ENCODE results near the gene RELA. TPM values are rescaled to one million over a fixed set of nuclear protein-coding genes. Genes with fewer than 3 reads are reported as not detected.

The RELA gene
- total RNA-seq, 1 donor from 2014 or later = 68.9 TPM

- Mint-ChIP-seq H3K36me3 (ENCODE audit: low read depth, unreplicated experiment) (peaks cover 11% of the 10 kb centered on the region), H3K27ac (ENCODE audit: unreplicated experiment) (no peak overlapping the region), H3K4me1 (ENCODE audit: low read depth, unreplicated experiment) (peaks cover 8% of the 10 kb centered on the region), H3K9me3 (ENCODE audit: unreplicated experiment) (no peaks in the 10 kb centered on the region), H3K4me3 (ENCODE audit: unreplicated experiment) (no peak overlapping the region), H3K27me3 (ENCODE audit: low read depth, unreplicated experiment) (no peaks in the 10 kb centered on the region)
- H3K9me3 ChIP-seq (ENCODE audit: insufficient read depth, low read depth, low read length) = no peaks in the 10 kb centered on the region
- peaks cover 23% of the 10 kb centered on the region for H3K36me3 ChIP-seq (ENCODE audit: insufficient read depth, low read length)
- FAIRE-seq (no peak), DNase-seq (ENCODE audit: low read depth) (no peak)
- TF ChIP-seq EZH2 (IDR thresholded peaks at IDR 0.05; ENCODE audit: insufficient read depth, low read length) = no peak
- TF ChIP-seq CTCF (IDR thresholded peaks at IDR 0.05; ENCODE audit: insufficient read depth, low read depth, low read length) = no peak
- peaks cover 8% of the 10 kb centered on the region for H3K4me1 ChIP-seq (ENCODE audit: insufficient read depth, low read length)
- no peak overlapping the region for H3K4me3 ChIP-seq (ENCODE audit: insufficient read depth, low read depth, low read length)
- peaks cover 65% of the 10 kb centered on the region for H3K79me2 ChIP-seq (ENCODE audit: insufficient read depth, low read length)
- H3K4me2 ChIP-seq (ENCODE audit: low read length) = no peak overlapping the region
- no peak overlapping the region for H3K9ac ChIP-seq (ENCODE audit: low read length)
- no peak overlapping the region for H3K27ac ChIP-seq (ENCODE audit: low read depth, low read length)
- H2AFZ ChIP-seq (ENCODE audit: low read depth, low read length) = no peak overlapping the region
- H4K20me1 ChIP-seq (ENCODE audit: insufficient read depth, low read length) = peaks cover 44% of the 10 kb centered on the region
- no peaks in the 10 kb centered on the region for H3K27me3 ChIP-seq (ENCODE audit: insufficient read depth, low read length)
Measured at GRCh38 chr11:65618763-65619162, 44.0 kb downstream of the RELA start.

GRCh38 chr11:65617990-65618751 lies 44.5 kb downstream of the RELA start:
- no peak overlapping the region for H3K4me3 ChIP-seq (ENCODE audit: insufficient read depth, low read depth, low read length)
- H3K9me3 ChIP-seq (ENCODE audit: insufficient read depth, low read depth, low read length) = no peaks in the 10 kb centered on the region
- DNase-seq (ENCODE audit: low read depth) (no peak), FAIRE-seq (no peak)
- Mint-ChIP-seq H3K27me3 (ENCODE audit: low read depth, unreplicated experiment) (no peaks in the 10 kb centered on the region), H3K36me3 (ENCODE audit: low read depth, unreplicated experiment) (peaks cover 11% of the 10 kb centered on the region), H3K4me3 (ENCODE audit: unreplicated experiment) (no peak overlapping the region), H3K9me3 (ENCODE audit: unreplicated experiment) (no peaks in the 10 kb centered on the region), H3K4me1 (ENCODE audit: low read depth, unreplicated experiment) (peaks cover 9% of the 10 kb centered on the region), H3K27ac (ENCODE audit: unreplicated experiment) (no peak overlapping the region)
- no peak for TF ChIP-seq EZH2 (IDR thresholded peaks at IDR 0.05; ENCODE audit: insufficient read depth, low read length)
- TF ChIP-seq CTCF (IDR thresholded peaks at IDR 0.05; ENCODE audit: insufficient read depth, low read depth, low read length) = no peak
- H3K27me3 ChIP-seq (ENCODE audit: insufficient read depth, low read length) = no peaks in the 10 kb centered on the region
- no peak overlapping the region for H3K27ac ChIP-seq (ENCODE audit: low read depth, low read length)
- peaks cover 22% of the 10 kb centered on the region for H3K36me3 ChIP-seq (ENCODE audit: insufficient read depth, low read length)
- H3K79me2 ChIP-seq (ENCODE audit: insufficient read depth, low read length) = peaks cover 71% of the 10 kb centered on the region
- no peak overlapping the region for H3K4me2 ChIP-seq (ENCODE audit: low read length)
- H3K9ac ChIP-seq (ENCODE audit: low read length) = no peak overlapping the region
- no peak overlapping the region for H2AFZ ChIP-seq (ENCODE audit: low read depth, low read length)
- H4K20me1 ChIP-seq (ENCODE audit: insufficient read depth, low read length) = peaks cover 39% of the 10 kb centered on the region
- peaks cover 11% of the 10 kb centered on the region for H3K4me1 ChIP-seq (ENCODE audit: insufficient read depth, low read length)
